UCSD-AML1 (cell line): ENCODE results near the gene GSTO2.

Experiments used
- DNase-seq: peaks from one replicate; lab custom pipeline; 2025; ENCODE audit not compliant: unreplicated experiment; lab: John Stamatoyannopoulos, UW

GSTO2 gene

DNA sequence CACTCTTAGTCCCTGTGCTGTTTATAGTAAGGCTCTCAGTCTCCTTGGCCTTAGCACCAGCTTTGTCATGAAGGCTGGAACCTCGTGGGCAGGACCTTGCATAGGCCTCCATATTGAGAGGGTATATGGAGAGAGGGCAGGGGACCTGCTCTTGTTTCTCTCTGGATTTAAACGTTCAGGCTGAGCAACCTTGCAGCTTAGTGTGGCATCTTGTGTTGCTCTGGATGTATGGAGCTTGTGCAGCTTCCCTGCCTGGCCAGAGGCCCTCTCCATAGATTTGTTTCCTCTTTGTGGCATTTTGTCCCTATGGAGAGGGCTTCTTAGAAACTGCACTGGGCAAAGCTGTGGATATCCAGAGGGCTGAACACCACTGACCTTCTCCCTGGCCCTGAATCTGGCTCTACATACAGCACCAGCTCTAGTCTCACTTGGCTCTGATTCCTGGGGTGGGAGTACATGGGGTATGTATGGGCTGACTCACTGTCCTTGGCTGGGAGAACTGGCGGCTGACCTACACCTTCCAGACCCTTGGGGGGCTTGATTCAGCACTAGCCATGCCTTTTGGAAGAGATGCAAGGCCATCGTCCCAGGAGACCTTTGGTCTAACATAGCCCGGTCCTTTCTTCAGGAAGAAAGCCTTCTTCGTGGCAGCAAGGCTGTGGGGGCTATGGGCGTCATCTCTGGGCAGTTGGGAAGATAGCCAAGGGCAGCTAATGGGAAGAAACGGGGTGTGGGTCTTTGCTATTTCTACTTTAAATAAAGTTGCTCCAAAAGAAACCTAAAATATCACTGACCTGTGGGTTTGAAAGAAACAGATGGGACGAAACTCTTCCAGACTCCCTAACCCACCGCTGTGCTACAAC lies 38.8 kb downstream of the GSTO2 start:
- no peak for DNase-seq

DNA sequence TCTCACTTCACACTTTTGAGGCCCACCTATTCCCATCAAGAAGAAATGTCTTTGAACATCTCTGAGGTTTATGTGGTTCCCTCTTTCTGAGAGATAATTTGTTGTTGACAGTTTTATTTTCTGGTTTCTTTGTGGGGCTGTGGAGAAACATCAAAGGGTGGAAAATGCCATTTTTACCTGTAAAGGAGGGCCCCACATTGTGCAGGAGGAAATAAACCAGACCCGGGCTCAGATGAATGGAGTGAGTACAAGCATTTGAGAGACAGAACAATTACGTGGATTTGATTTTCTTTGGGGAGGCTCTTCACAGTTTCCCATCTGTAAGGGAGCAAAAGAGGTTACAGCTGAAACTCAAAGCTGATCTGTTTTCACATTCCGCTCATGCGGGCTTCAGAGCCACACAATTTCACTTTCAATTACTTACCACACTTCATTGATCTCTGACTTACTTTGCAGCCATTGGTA lies 39.5 kb downstream of the GSTO2 start:
- no peak for DNase-seq

DNA sequence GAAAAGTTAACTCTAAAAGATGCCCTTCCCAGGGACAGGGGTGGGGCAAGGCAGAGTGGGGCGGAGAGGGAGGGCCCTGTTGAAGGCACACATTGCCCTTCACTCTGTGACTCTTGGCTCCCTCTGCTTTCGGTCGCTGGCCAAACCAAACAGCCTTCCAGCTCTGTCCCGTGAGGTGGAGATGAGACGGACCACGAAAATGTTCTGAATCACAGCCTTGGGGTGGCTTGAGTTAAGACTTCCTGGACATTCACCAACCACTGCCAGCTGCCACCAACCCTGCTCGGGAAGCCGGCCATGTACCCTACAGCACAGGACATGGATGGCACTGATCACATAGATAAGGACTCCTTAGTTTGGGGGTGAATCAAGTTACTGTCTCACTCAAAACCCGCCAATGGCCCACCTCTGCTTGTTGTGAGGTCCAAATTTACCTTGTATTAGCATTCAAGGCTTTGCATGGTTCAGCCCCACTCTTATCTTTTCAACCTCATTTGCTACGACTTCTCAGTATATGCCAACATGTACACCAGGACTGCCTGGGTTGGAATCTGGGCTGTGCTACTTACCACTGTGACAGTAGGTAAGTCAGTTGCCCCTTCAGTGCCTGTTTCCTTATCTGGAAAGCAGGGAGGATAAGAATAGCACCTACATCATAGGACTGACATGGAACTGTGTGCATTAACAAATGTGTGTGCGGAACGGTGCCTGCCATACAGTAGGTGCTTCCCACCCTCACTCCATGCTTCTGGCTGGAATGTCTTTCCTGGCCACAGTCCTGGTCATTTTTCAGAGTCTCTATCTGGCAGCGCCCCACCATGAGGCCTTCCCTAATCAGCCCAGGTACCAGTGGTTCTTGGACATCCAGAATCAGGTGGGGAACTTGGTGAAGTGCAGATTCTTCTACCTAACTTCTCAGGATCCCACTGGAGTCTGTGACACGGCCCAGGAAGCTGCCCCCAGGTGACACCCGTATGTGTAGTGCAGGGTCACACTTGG lies 41.3 kb downstream of the GSTO2 start:
- DNase-seq = no peak

- DNase-seq = no peak
These were observed 42.3 kb downstream of the GSTO2 start for GRCh38 chr10:104311184-104311720.

DNA sequence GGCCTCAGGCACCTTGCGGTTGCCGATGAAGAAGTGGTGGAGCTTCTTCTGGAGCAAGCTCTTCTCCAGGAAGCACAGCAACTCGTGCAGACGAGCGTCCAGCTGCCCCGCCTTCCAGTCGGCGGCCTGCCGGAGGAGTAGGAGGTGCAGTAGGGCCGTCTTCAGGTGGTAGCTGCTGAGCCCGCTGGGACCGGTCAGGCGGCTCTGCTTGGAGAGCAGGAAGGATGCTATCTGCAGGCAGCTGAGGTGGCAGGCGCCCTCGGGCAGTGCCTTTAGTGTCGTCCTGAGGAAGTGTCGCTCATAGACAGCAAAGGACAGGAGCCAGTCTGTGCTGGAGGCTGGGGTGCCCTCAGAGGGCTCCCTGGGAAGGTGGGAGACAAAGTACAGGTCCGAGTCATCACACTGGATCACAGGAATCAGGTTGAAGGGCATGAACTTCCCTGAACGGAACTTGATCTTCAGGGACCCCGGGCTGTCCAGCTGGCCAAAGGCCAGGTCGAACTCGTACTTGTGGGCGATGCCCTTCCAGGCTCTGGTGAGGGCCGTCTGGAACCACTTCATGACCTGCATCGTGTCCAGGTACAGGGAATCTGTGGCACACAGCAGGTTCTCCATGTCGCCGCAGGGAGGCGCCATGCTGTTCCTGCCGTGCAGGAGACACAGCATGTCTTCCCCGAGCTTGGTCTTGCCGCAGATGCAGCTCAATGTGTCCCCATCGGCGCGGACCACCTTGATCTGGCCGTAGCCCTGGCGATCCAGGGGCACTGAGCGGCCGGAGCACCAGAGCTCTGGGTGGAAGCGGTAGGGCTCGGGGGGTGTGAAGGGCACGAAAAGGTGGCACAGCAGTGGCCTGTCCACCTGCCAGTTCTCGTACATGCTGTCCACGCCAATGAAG lies 45.9 kb downstream of the GSTO2 start:
- no peak for DNase-seq

DNA sequence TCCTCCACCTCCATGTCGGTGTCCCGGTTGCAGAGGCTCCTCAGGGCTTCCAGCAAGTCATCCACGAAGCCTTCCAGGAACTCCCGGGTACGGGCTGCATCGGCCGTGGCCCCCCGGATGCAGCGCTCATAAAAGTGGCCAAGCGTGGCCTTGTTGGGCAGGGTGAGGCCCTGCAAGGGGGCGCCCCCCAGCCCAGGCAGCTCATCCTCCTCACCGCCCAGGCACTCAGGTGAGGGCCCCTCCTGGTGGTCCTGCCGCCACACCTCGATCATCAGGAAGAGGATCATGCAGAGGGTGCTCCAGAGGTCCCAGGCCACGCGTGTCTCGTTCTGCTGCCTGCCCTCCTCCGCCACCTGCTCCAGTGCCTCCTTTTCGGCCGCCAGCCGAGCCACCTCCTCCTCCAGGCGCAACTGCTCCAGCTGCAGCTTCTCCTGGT lies 46.5 kb downstream of the GSTO2 start:
- no peak for DNase-seq

DNA sequence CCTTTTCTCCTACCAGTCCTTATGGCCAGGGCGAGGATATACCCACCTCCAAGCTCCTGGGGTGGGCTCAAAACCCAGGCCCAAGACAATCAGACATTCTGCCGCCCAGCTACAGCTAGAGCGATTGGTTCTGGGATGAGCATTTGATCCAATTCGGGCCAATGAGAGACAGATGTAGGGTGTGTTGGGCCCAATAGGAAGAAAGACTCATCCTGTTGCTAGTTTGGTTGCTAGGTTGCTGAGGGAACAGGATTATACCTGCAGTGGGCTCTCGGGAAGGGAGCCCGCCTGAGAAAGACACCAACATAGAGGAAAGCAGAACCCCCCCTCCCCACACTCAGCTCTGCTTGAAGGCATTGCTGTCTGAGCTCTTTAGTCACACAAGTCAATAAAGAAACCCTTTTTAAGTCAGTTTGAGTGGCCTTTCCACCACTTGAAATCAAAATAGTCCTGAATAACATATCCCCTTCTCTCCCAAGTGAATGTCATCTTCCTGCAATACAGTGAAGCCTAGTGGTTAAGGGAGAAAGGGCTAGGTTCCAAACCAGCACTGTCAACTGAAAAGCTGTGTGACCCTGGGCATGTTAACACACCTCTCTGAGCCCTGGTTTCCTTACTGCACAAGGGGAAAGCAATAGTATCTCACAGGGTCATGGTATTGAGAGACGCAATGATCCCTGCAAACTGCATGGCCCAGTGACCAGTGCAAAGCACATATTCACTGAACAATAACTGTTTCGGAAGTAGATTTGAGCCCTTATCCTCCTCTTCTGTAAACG lies 47.5 kb downstream of the GSTO2 start:
- no peak for DNase-seq

- DNase-seq = no peak
These were observed 48.3 kb downstream of the GSTO2 start for GRCh38 chr10:104317269-104317710.

DNA sequence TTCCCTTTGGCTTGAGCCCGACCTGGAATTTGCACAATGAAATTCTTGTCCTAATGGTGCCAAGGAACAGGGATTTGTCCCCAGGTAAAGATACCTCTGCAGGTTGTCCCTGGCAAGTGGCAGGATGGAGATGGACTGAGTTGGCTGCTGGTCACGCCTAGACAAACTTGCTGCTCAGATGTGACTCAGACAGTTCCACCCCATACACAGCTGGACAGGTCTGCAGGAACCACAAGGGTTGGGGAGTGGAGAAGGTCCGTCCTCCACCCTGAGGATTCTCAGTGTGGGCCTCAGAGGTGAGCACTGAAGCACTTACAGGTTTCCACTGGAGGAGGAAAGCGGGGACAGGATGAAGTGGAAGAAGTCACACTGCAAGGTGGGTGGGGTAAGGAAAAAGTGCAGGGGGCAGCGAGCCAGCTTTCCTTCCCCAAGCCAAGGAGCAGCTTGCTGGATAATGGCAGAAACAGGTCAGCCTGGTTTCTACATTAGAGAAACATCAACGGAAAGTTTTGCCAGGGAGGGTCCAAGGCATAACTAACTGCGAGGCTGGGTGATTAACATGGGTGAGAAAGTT lies 48.8 kb downstream of the GSTO2 start:
- no peak for DNase-seq

GRCh38 chr10:104318326-104318725 lies 49.3 kb downstream of the GSTO2 start:
- DNase-seq = no peak

DNA sequence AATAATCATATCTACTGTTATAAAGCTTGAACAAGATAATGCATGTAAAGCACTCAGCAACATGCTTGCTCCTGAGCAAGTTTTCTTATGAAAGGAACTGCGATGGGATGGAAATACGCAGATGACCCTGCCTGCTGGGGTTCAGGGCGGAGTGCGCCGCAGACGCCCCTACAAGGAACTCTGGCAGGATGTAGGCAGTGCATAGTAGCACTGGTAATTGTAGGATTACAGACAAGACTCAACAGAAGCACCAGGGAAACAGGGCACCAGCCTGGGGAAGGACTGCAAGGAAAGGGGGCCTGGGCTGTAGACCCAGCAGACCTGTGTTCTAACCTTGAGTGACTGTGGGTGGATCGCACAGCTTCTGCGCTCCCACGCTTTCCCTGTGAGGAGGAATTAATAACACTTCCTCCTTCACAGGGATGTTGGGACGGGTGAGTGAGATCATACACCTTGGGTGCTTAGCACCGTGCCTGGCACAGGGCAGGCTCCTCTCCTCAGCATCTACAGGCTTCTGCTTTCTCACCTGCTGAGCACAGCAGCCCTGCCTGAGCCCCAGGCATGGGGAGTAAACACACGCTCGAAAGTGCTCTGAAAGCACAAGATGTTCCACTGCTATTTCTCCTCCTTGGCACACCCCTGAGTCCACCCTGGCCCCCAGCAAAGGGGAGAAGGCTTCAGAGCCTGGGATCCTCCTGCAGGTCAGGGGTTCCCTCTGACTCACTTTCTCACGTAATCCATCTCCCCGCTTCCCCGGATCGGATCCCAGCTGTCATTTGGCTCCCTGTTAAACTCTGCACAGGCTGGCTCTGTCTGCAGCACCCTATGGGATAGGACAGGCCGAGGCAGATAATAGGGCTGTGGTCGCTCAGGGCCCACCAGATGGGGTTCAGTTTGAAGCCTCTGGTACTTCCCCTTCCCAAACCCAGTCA lies 50.1 kb downstream of the GSTO2 start:
- DNase-seq = no peak

- DNase-seq = no peak
These were observed 52.2 kb downstream of the GSTO2 start for GRCh38 chr10:104321226-104321625.

GRCh38 chr10:104321725-104322415 lies 52.9 kb downstream of the GSTO2 start:
- DNase-seq = no peak

DNA sequence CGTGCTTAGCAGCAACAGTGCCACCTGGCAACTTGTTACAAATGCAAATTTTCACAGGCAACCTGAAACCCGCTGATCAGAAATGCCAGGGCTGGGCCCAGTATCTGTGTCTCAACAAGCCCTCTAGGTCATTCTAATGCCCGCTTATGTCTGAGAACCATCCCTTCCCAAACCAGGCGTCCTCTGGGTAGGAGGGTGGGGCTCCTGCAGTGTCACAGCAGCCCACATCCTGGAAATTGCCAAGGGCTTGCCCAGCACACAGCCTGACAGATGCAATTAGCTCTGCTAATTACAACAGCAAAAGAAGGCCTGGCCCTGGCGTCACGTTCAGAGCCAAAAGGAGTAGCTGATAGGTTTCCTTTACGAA lies 53.4 kb downstream of the GSTO2 start:
- DNase-seq = peak; percentile 69

DNA sequence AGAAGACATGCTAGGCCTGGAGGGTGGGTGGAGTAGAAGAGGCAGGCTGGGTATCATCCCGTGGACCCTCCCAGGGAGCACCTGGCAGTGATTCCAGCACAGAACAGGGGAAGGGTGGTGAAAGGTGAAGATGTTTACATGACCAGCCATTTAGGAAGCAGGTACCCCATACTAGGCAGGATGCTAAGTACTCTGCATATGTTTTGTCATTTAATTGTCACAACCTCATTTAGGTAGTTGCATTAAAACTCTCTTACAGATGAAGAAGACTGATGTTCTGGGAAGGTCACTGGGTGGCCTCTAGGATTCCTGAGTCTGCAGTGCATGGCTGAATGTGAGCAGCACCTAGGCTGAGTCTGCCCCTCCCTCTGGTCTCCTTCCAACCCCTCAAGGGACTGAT lies 54.1 kb downstream of the GSTO2 start:
- no peak for DNase-seq

DNA sequence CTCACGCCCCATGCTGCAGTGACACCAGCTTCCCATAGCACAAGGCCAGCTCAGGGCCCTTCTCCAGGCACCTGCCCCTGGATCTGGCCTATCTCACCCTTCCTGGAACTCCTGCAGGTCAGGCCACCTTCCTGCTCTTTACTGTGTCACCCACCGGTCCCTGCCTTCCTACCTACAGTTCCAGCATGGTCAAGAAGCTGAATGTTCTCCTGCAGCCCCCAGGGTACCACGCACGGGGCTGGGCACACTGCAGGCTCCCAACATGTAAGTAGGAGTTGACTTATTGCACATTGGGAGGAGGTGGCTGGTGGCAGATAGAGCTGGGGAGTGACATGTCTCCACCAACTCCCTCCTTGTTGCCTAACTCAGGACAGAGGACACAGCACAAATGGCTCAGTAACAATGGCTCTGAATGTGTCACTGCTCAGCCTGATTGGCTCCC lies 54.8 kb downstream of the GSTO2 start:
- no peak for DNase-seq

DNA sequence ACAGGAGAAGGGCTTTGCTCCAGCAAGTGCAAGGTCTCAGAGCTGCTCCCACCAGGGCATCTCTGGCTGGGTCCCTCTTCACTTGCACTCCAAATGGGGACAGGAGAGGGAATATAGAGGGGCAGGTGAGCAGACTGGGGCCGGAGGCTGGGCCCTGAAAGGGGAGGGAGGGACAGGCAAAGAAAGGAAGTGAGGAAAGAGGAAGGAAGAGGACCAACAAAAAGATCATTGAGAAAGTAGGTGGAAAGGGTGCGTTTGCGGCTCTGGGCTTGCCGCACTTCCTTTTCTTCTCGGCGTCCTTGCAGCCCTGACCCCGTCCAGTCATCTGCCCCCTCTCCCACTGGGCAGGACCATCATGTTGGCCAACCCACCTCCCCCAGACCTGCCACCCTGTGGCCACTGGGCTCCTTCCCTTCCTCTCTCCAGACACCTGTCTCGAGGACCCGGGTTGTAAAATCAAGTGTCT lies 55.3 kb downstream of the GSTO2 start:
- peak; percentile 57 for DNase-seq
